HCT116 (cell line): ENCODE measurements around the gene TCF7L1. TPM values are rescaled to one million over a fixed set of nuclear protein-coding genes. Genes with fewer than 3 reads are reported as not detected.

Source experiments
- ATAC-seq: fragments of 200-7000 bp; cut with Tn5 transposase; 2 replicates; pipeline ENCODE4 v1.9.1; 2020; ENCODE audit warnings: mild to moderate bottlenecking, moderate library complexity
- BruUV-seq: library from RNA; stranded (reverse); fragments of 400-500 nt; replicated peaks from 2 replicates; lab custom pipeline; 2021; lab: Mats Ljungman, UMichigan
- CTCF ChIA-PET: fragments of 300-600 bp; sonication (Branson Sonifier 250); formaldehyde crosslinking; loops from one replicate; lab custom pipeline; 2021; ENCODE audit warnings: antibody characterized with exemption; lab: Charles Lee
- POLR2A ChIA-PET: fragments of 300-600, 350-600 bp; sonication (Branson Sonifier 250); formaldehyde crosslinking; loops from one replicate; lab custom pipeline; 2021; ENCODE audit warnings: antibody characterized with exemption; lab: Charles Lee
- RAD21 ChIA-PET, 2 experiments: fragments of 300-600 bp; sonication (Branson Sonifier 250); formaldehyde crosslinking; loops; one replicate each; lab custom pipeline; 2023; ENCODE audit warnings: low total read pairs in 2 of 2; ENCODE audit not compliant: uncharacterized antibody in 2 of 2, unreplicated experiment in 2 of 2, low non-redundant PET in 1 of 2; lab: Charles Lee
- DNase-seq: peaks from one replicate; pipeline ENCODE4 v3.0.0-alpha.2; 2010; ENCODE audit warnings: low read depth, low spot score
- H2AFZ ChIP-seq: fragments of 200-600 bp; shearing (Covaris generic), sonication (generic); 2 replicates; pipeline ENCODE4 v1.6.1; 2017; ENCODE audit warnings: low read depth, mixed run types, mixed read lengths, antibody characterized with exemption, low read length; ENCODE audit not compliant: poor library complexity, severe bottlenecking
- H3K27ac ChIP-seq: 2 replicates; pipeline ENCODE4 v1.5.1; 2012; ENCODE audit warnings: low read depth, low read length
- H3K27me3 ChIP-seq: fragments of 200-600 bp; sonication (generic); 2 replicates; pipeline ENCODE4 v1.6.1; 2016; ENCODE audit warnings: mixed run types, low read length, mixed read lengths; ENCODE audit not compliant: insufficient read depth
- H3K36me3 ChIP-seq, 2 experiments: fragments of 200-500 bp in 1 of 2; fragments of 200-600 bp in 1 of 2; sonication (Bioruptor generic) in 1 of 2; sonication (generic) in 1 of 2; 2 replicates each; pipeline versions ENCODE4 v1.5.1 to v1.6.1; 2014 to 2016; ENCODE audit warnings: low read length in 2 of 2, inconsistent platforms in 1 of 2, mixed read lengths in 1 of 2, mixed run types in 1 of 2; ENCODE audit not compliant: insufficient read depth in 2 of 2, control insufficient read depth in 1 of 2
- H3K4me1 ChIP-seq, 2 experiments: fragments of 200-600 bp in 1 of 2; sonication (generic) in 1 of 2; 2 replicates each; pipeline versions ENCODE4 v1.5.1 to v1.6.1; 2012 to 2017; ENCODE audit warnings: low read length in 2 of 2, inconsistent platforms in 1 of 2, mild to moderate bottlenecking in 1 of 2, mixed read lengths in 1 of 2, mixed run types in 1 of 2, moderate library complexity in 1 of 2; ENCODE audit not compliant: insufficient read depth in 2 of 2, control insufficient read depth in 1 of 2
- H3K4me2 ChIP-seq: fragments of 200-600 bp; sonication (generic); 2 replicates; pipeline ENCODE4 v1.6.1; 2017; ENCODE audit warnings: mixed run types, low read length, mixed read lengths
- H3K4me3 ChIP-seq, 2 experiments: fragments of 200-600 bp in 1 of 2; sonication (generic) in 1 of 2; replicated peaks in 1 of 2; 2 replicates each; pipeline ENCODE4 v1.5.1; 2011 to 2016; ENCODE audit warnings: low read length in 2 of 2, control low read depth in 1 of 2, low read depth in 1 of 2, mild to moderate bottlenecking in 1 of 2, mixed read lengths in 1 of 2, mixed run types in 1 of 2
- H3K79me2 ChIP-seq: fragments of 200-600 bp; sonication (generic); 2 replicates; pipeline ENCODE4 v1.6.1; 2017; ENCODE audit warnings: mild to moderate bottlenecking, mixed run types, low read length, moderate library complexity, mixed read lengths; ENCODE audit not compliant: insufficient read depth
- H3K9ac ChIP-seq: fragments of 200-600 bp; sonication (generic); 2 replicates; pipeline ENCODE4 v1.6.1; 2016; ENCODE audit warnings: low read length, mixed read lengths
- H3K9me2 ChIP-seq: fragments of 200-600 bp; sonication (generic), shearing (Covaris generic); 2 replicates; pipeline ENCODE4 v1.6.1; 2017; ENCODE audit warnings: mixed run types, mild to moderate bottlenecking, moderate library complexity; ENCODE audit not compliant: insufficient read depth
- H3K9me3 ChIP-seq, 2 experiments: fragments of 200-500 bp in 1 of 2; fragments of 200-600 bp in 1 of 2; sonication (Bioruptor generic) in 1 of 2; sonication (generic) in 1 of 2; 2 replicates each; pipeline ENCODE4 v1.6.1; 2014 to 2017; ENCODE audit warnings: low read length in 2 of 2, mixed read lengths in 2 of 2, inconsistent platforms in 1 of 2, low read depth in 1 of 2, mild to moderate bottlenecking in 1 of 2, mixed run types in 1 of 2, moderate library complexity in 1 of 2; ENCODE audit not compliant: control insufficient read depth in 1 of 2, insufficient read depth in 1 of 2
- H4K20me1 ChIP-seq: fragments of 200-600 bp; sonication (generic), shearing (Covaris generic); 2 replicates; pipeline ENCODE4 v1.6.1; 2017; ENCODE audit warnings: mixed run types, mild to moderate bottlenecking, moderate library complexity; ENCODE audit not compliant: insufficient read depth
- POLR2A ChIP-seq: IDR thresholded peaks from 2 replicates; pipeline ENCODE4 v1.7.0; 2011; ENCODE audit warnings: borderline replicate concordance; ENCODE audit not compliant: insufficient read depth, insufficient read length; ENCODE audit errors: extremely low read depth
- RAD21 ChIP-seq: IDR thresholded peaks from 2 replicates; pipeline ENCODE4 v1.6.1; 2012; ENCODE audit warnings: low read depth, mild to moderate bottlenecking
- SIN3A ChIP-seq: IDR thresholded peaks from 2 replicates; pipeline ENCODE4 v1.6.1; 2012; ENCODE audit warnings: low read depth
- SRF ChIP-seq: IDR thresholded peaks from 2 replicates; pipeline ENCODE4 v1.6.1; 2012; ENCODE audit warnings: low read depth
- YY1 ChIP-seq: IDR thresholded peaks from 2 replicates; pipeline ENCODE4 v1.6.1; 2011; ENCODE audit warnings: low read length, low read depth, moderate library complexity, mild to moderate bottlenecking; ENCODE audit not compliant: insufficient replicate concordance; ENCODE audit errors: extremely low read depth
- ZNF274 ChIP-seq: fragments of 200-500 bp; sonication (Bioruptor generic); IDR thresholded peaks from 2 replicates; pipeline ENCODE4 v1.6.1; 2014; ENCODE audit warnings: mild to moderate bottlenecking, low read depth, low read length, inconsistent platforms
- intact Hi-C: fragments of 100-400 bp; cut with micrococcal nuclease; formaldehyde crosslinking; loops from 2 replicates; pipeline ENCODE4 v1.10.0; 2022
- total RNA-seq: library from RNA; stranded (reverse); gene quantifications from one replicate; pipeline ENCODE4 v1.2.1, GENCODE V29; 2021; ENCODE audit not compliant: unreplicated experiment
- TF ChIP-seq, protein P1 (sequence below): IDR thresholded peaks from 2 replicates; pipeline ENCODE4 v1.6.1; 2012; ENCODE audit warnings: low read depth
- TF ChIP-seq, protein P2 (sequence below): IDR thresholded peaks from 2 replicates; pipeline ENCODE4 v1.6.1; 2012
- TF ChIP-seq, protein P3 (sequence below), 3 experiments: fragments of 200-600 bp in 1 of 3; sonication (generic) in 1 of 3; IDR thresholded peaks in 2 of 3; conservative IDR thresholded peaks in 1 of 3; 2 replicates each; pipeline ENCODE4 v1.5.1; 2012 to 2017; ENCODE audit warnings: low read depth in 2 of 3, low read length in 2 of 3, antibody characterized with exemption in 1 of 3, borderline replicate concordance in 1 of 3, control low read depth in 1 of 3, mild to moderate bottlenecking in 1 of 3, mixed read lengths in 1 of 3, mixed run types in 1 of 3, moderate library complexity in 1 of 3; ENCODE audit not compliant: insufficient read depth in 1 of 3

The TCF7L1 gene
- total RNA-seq, 1 experiment from 2014 or later = 10.3 TPM

DNA sequence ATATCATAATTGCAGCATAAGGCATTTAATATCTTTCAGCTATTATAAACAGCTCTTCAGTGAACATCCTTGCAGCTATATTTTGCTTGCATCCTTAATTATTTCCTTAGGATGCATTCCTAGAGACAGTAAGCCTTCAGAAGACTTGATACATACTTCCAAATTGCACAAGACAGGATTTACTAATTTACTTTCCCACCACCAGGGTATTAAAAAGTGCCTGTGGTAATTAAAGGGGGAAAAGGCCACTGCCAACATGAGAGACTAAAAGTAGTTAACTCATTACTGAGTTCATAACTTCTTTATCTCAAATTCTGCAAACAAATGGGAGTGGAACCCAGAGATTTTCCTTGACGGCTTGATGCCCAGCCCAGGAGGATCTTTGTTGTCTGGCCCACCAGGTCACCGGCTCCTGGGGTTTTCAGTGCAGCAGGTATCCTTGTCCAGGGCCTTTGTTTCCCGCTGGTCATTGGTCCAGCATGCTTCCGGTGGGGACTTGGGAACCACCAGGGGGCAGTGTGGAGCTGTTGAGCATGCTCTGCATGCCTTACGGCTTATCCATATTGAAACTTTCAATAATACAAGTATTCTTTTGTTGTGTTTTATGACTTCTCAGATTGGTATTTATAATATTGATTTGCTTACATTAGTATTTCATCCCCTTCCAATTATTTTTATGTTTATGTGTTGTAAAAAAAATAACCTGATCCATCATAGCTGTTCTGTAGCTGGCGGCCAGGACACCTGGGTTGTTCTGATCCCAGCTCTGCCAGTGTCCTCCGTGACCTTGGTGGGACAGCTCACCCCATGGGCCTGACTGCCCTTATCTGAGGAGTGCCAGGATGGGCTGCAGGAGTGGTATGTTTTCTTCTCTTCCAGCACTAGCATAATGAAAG, 133.2 kb downstream of the TCF7L1 start (continued):
- TF ChIP-seq, protein P1, sequence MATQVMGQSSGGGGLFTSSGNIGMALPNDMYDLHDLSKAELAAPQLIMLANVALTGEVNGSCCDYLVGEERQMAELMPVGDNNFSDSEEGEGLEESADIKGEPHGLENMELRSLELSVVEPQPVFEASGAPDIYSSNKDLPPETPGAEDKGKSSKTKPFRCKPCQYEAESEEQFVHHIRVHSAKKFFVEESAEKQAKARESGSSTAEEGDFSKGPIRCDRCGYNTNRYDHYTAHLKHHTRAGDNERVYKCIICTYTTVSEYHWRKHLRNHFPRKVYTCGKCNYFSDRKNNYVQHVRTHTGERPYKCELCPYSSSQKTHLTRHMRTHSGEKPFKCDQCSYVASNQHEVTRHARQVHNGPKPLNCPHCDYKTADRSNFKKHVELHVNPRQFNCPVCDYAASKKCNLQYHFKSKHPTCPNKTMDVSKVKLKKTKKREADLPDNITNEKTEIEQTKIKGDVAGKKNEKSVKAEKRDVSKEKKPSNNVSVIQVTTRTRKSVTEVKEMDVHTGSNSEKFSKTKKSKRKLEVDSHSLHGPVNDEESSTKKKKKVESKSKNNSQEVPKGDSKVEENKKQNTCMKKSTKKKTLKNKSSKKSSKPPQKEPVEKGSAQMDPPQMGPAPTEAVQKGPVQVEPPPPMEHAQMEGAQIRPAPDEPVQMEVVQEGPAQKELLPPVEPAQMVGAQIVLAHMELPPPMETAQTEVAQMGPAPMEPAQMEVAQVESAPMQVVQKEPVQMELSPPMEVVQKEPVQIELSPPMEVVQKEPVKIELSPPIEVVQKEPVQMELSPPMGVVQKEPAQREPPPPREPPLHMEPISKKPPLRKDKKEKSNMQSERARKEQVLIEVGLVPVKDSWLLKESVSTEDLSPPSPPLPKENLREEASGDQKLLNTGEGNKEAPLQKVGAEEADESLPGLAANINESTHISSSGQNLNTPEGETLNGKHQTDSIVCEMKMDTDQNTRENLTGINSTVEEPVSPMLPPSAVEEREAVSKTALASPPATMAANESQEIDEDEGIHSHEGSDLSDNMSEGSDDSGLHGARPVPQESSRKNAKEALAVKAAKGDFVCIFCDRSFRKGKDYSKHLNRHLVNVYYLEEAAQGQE = no peak
- no peak for TF ChIP-seq POLR2A
- no peak for TF ChIP-seq SRF

DNA sequence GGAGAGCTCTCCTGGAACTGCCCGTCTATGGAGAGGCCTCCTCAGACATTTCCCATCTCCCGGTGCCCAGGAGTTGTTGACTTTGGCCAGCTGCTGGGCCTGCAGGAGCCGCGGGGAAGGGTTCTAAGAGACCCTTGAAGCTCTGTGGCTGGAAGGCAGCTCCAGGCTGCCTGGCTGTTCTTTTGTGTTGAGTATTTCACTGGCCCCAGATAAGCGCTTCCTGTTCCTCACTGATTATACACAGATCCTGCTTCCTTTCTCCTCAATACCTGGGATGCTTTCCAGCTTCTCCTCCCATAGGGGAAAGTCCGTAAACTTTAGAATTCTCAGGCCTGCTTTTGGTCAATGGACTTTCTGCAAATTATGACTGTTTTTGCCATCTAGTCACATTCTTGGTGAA, 136.8 kb downstream of the TCF7L1 start:
- TF ChIP-seq, protein P2, sequence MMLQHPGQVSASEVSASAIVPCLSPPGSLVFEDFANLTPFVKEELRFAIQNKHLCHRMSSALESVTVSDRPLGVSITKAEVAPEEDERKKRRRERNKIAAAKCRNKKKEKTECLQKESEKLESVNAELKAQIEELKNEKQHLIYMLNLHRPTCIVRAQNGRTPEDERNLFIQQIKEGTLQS = no peak
- no peak for TF ChIP-seq YY1
- TF ChIP-seq RAD21 = no peak
- no peak for TF ChIP-seq POLR2A
- TF ChIP-seq, protein P3, sequence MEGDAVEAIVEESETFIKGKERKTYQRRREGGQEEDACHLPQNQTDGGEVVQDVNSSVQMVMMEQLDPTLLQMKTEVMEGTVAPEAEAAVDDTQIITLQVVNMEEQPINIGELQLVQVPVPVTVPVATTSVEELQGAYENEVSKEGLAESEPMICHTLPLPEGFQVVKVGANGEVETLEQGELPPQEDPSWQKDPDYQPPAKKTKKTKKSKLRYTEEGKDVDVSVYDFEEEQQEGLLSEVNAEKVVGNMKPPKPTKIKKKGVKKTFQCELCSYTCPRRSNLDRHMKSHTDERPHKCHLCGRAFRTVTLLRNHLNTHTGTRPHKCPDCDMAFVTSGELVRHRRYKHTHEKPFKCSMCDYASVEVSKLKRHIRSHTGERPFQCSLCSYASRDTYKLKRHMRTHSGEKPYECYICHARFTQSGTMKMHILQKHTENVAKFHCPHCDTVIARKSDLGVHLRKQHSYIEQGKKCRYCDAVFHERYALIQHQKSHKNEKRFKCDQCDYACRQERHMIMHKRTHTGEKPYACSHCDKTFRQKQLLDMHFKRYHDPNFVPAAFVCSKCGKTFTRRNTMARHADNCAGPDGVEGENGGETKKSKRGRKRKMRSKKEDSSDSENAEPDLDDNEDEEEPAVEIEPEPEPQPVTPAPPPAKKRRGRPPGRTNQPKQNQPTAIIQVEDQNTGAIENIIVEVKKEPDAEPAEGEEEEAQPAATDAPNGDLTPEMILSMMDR (IDR thresholded peaks at IDR 0.05 in 2 of 3, conservative IDR thresholded peaks at IDR 0.05 in 1 of 3; ENCODE audit: borderline replicate concordance in 1 of 3, insufficient read depth in 1 of 3, low read depth in 2 of 3, low read length in 2 of 3) = no peak
- TF ChIP-seq ZNF274 = no peak
- no peak for TF ChIP-seq SIN3A
- Histone ChIP-seq H3K36me3 (no peaks in the 10 kb centered on the region), H3K9me3 (no peaks in the 10 kb centered on the region), H3K4me3 (no peak overlapping the region), H3K9ac (no peak overlapping the region), H3K27ac (no peak overlapping the region), H3K27me3 (no peaks in the 10 kb centered on the region; the same call in 1 of the 2 replicates), H3K9me2 (no peaks in the 10 kb centered on the region), H2AFZ (no peak overlapping the region), H4K20me1 (no peaks in the 10 kb centered on the region), H3K4me2 (no peak overlapping the region), H3K4me1 (peaks cover 5 to 12% of the 10 kb centered on the region in 2 experiments), H3K79me2 (no peaks in the 10 kb centered on the region)
- no peak for DNase-seq
- CTCF ChIA-PET = no interaction called here
- RAD21 ChIA-PET = no interaction called here
- POLR2A ChIA-PET = no interaction called here
- intact Hi-C loops = no loop called here
- ATAC-seq = no peak
- no TSS peak for BruUV-seq
